Mesenchymal stem cell (in vitro differentiated cells and primary cell): ENCODE measurements around the gene VRK2.
"Not testable (repeated sequence)": the region's sequence is repeated elsewhere in the genome, so short reads cannot be mapped to it uniquely, and the experiment has no call there.

Source experiments
- DNase-seq: peaks from one replicate; pipeline ENCODE4 v3.0.0-alpha.2; 2013
- H2AFZ ChIP-seq: one replicate; pipeline ENCODE4 v1.6.1; 2013; ENCODE audit warnings: low read depth, mild to moderate bottlenecking, control low read depth, inconsistent platforms, low read length, moderate library complexity
- H2AK5ac ChIP-seq: 2 replicates; pipeline ENCODE4 v1.6.1; 2013; ENCODE audit warnings: low read length, moderate library complexity, mild to moderate bottlenecking, inconsistent platforms; ENCODE audit not compliant: severe bottlenecking
- H2BK120ac ChIP-seq: one replicate; pipeline ENCODE4 v1.6.1; 2013; ENCODE audit warnings: low read depth, mild to moderate bottlenecking, inconsistent platforms, low read length, moderate library complexity
- H2BK12ac ChIP-seq, 2 experiments: one replicate each; pipeline ENCODE4 v1.6.1; 2013; ENCODE audit warnings: inconsistent platforms in 2 of 2, low read length in 2 of 2, mild to moderate bottlenecking in 2 of 2, moderate library complexity in 2 of 2, control low read depth in 1 of 2
- H2BK15ac ChIP-seq: one replicate; pipeline ENCODE4 v1.6.1; 2013; ENCODE audit warnings: mild to moderate bottlenecking, low read depth, inconsistent platforms; ENCODE audit not compliant: poor library complexity, severe bottlenecking
- H2BK5ac ChIP-seq: 2 replicates; pipeline ENCODE4 v1.6.1; 2013; ENCODE audit warnings: low read depth, mild to moderate bottlenecking, low read length, control low read depth, inconsistent platforms; ENCODE audit not compliant: poor library complexity, severe bottlenecking
- H3K14ac ChIP-seq, 2 experiments: one replicate each; pipeline ENCODE4 v1.6.1; 2013; ENCODE audit warnings: inconsistent platforms in 2 of 2, low read length in 2 of 2, control low read depth in 1 of 2, mild to moderate bottlenecking in 1 of 2, moderate library complexity in 1 of 2
- H3K18ac ChIP-seq, 2 experiments: one replicate each; pipeline ENCODE4 v1.6.1; 2013; ENCODE audit warnings: inconsistent platforms in 2 of 2, low read length in 2 of 2, control low read depth in 1 of 2, low read depth in 1 of 2, mild to moderate bottlenecking in 1 of 2
- H3K23ac ChIP-seq, 2 experiments: one replicate each; pipeline ENCODE4 v1.6.1; 2013; ENCODE audit warnings: inconsistent platforms in 2 of 2, low read length in 2 of 2, mild to moderate bottlenecking in 2 of 2, moderate library complexity in 2 of 2, control low read depth in 1 of 2
- H3K27ac ChIP-seq: 2 replicates; pipeline ENCODE4 v1.5.1; 2013; ENCODE audit warnings: mild to moderate bottlenecking, moderate library complexity, low read length, control low read depth, inconsistent platforms; ENCODE audit not compliant: poor library complexity, severe bottlenecking
- H3K27me3 ChIP-seq, 2 experiments: 2 replicates each; pipeline versions ENCODE4 v1.6.1 to v1.7.0; 2013; ENCODE audit warnings: low read length in 2 of 2, mild to moderate bottlenecking in 2 of 2, moderate library complexity in 2 of 2, control low read depth in 1 of 2, inconsistent platforms in 1 of 2; ENCODE audit not compliant: control insufficient read depth in 1 of 2, insufficient read depth in 1 of 2
- H3K36me3 ChIP-seq, 2 experiments: 2 replicates each; pipeline versions ENCODE4 v1.6.1 to v1.7.0; 2013; ENCODE audit warnings: low read length in 2 of 2, control low read depth in 1 of 2, inconsistent platforms in 1 of 2, low read depth in 1 of 2, mild to moderate bottlenecking in 1 of 2; ENCODE audit not compliant: insufficient read depth in 2 of 2, control insufficient read depth in 1 of 2
- H3K4ac ChIP-seq, 2 experiments: one replicate each; pipeline ENCODE4 v1.6.1; 2013; ENCODE audit warnings: inconsistent platforms in 2 of 2, low read length in 2 of 2, mild to moderate bottlenecking in 2 of 2, moderate library complexity in 2 of 2, control low read depth in 1 of 2, low read depth in 1 of 2
- H3K4me1 ChIP-seq: 2 replicates; pipeline ENCODE4 v1.6.1; 2013; ENCODE audit warnings: low read depth, low read length, control low read depth; ENCODE audit not compliant: control insufficient read depth, insufficient read depth
- H3K4me2 ChIP-seq: 2 replicates; pipeline ENCODE4 v1.6.1; 2013; ENCODE audit warnings: low read length, mild to moderate bottlenecking, inconsistent platforms; ENCODE audit not compliant: poor library complexity, severe bottlenecking
- H3K4me3 ChIP-seq, 2 experiments: 2 replicates each; pipeline versions ENCODE4 v1.5.1 to v1.7.0; 2013; ENCODE audit warnings: low read length in 2 of 2, mild to moderate bottlenecking in 2 of 2, control low read depth in 1 of 2, low read depth in 1 of 2; ENCODE audit not compliant: insufficient read depth in 1 of 2
- H3K79me1 ChIP-seq: replicated peaks from 2 replicates; pipeline ENCODE4 v1.6.1; 2013; ENCODE audit warnings: mild to moderate bottlenecking, control low read depth, low read length, inconsistent platforms; ENCODE audit not compliant: poor library complexity, severe bottlenecking
- H3K9ac ChIP-seq: 2 replicates; pipeline ENCODE4 v1.7.0; 2013; ENCODE audit warnings: mild to moderate bottlenecking, low read length, moderate library complexity
- H3K9me3 ChIP-seq: 2 replicates; pipeline ENCODE4 v1.7.0; 2013; ENCODE audit warnings: mild to moderate bottlenecking, low read length; ENCODE audit not compliant: control insufficient read depth
- H4K8ac ChIP-seq: one replicate; pipeline ENCODE4 v1.6.1; 2013; ENCODE audit warnings: inconsistent platforms, mild to moderate bottlenecking, low read length, moderate library complexity
- H4K91ac ChIP-seq: one replicate; pipeline ENCODE4 v1.6.1; 2013; ENCODE audit warnings: mild to moderate bottlenecking, low read length, inconsistent platforms
- WGBS: methylation state at CpG from one replicate; pipeline ENCODE4 v1.1.7; 2013; ENCODE audit warnings: mixed read lengths; 5-methylcytosine and 5-hydroxymethylcytosine counted together

The VRK2 gene

GRCh38 chr2:58140508-58141072 lies 94.0 kb downstream of the VRK2 start:
- WGBS, result 100% methylated on average over 2 of the region's 3 CpGs
- Histone ChIP-seq H3K18ac (no peak overlapping the region), H2BK5ac (no peak overlapping the region), H2AK5ac (no peak overlapping the region), H4K8ac (no peak overlapping the region), H2BK15ac (no peak overlapping the region), H3K4ac (no peak overlapping the region), H3K4me3 (no peak overlapping the region), H3K4me2 (no peak overlapping the region), H4K91ac (no peak overlapping the region), H3K9me3 (no peaks in the 10 kb centered on the region), H3K9ac (no peak overlapping the region), H3K27me3 (no peaks in the 10 kb centered on the region), H3K79me1 (no peaks in the 10 kb centered on the region), H3K27ac (no peak overlapping the region), H3K23ac (no peak overlapping the region), H2BK12ac (no peak overlapping the region), H3K36me3 (peaks cover 0 to 20% of the 10 kb centered on the region in 2 experiments), H3K14ac (no peak overlapping the region), H2AFZ (no peak overlapping the region), H2BK120ac (no peak overlapping the region), H3K4me1 (no peaks in the 10 kb centered on the region)
- no peak for DNase-seq

DNA sequence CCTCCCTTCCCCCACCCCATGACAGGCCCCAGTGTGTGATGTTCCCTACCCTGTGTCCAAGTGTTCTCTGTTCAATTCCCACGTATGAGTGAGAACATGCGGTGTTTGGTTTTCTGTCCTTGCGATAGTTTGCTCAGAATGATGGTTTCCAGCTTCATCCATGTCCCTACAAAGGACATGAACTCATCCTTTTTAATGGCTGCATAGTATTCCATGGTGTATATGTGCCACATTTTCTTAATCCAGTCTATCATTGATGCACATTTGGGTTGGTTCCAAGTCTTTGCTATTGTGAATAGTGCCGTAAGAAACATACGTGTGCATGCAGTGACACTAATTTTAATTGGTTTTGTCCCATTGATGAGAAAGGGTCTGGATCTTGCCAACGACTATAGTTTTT lies 99.2 kb downstream of the VRK2 start:
- H3K27me3 ChIP-seq, H2BK15ac ChIP-seq, H2BK120ac ChIP-seq, H4K91ac ChIP-seq, H3K4me3 ChIP-seq, H3K14ac ChIP-seq, H3K4me2 ChIP-seq, H3K9me3 ChIP-seq, H2BK5ac ChIP-seq, H3K4me1 ChIP-seq, H3K79me1 ChIP-seq, H3K9ac ChIP-seq, H2AFZ ChIP-seq, H3K18ac ChIP-seq, H2AK5ac ChIP-seq, DNase-seq, H3K27ac ChIP-seq, H2BK12ac ChIP-seq, H4K8ac ChIP-seq, H3K4ac ChIP-seq, H3K23ac ChIP-seq: not testable (repeated sequence)
- peaks cover 0 to 36% of the 10 kb centered on the region in 2 experiments for H3K36me3 ChIP-seq
- 100% methylated on average over 3 of the region's 6 CpGs for WGBS

DNA sequence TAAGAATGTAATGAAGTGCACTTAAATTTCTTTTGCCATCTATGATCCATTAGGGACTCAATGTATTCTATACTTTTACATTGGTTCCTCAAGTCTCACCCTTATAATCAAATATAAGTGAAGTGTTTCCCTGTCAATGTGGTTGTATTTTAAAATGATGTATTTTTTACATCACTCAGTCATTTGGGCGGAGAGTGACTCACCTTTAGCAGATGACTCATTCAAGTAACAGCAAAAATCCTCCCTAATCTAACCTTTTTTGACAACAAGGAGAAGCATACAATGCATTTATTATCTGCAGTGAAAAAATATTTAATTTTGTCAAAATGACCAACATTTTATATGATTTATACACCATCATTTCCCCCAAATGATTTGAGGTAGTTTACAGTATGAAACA lies 100.1 kb downstream of the VRK2 start:
- H3K18ac ChIP-seq, result no peak overlapping the region
- no peak overlapping the region for H2BK12ac ChIP-seq
- no peaks in the 10 kb centered on the region for H3K27me3 ChIP-seq
- H3K9ac ChIP-seq, result no peak overlapping the region
- no peak overlapping the region for H4K91ac ChIP-seq
- H2AFZ ChIP-seq, result no peak overlapping the region
- no peak overlapping the region for H3K23ac ChIP-seq
- H3K4me1 ChIP-seq, result no peaks in the 10 kb centered on the region
- no peak overlapping the region for H2AK5ac ChIP-seq
- H4K8ac ChIP-seq, result no peak overlapping the region
- no peak overlapping the region for H2BK120ac ChIP-seq
- no peak overlapping the region for H3K4me3 ChIP-seq
- H3K9me3 ChIP-seq, result no peaks in the 10 kb centered on the region
- no peak overlapping the region for H3K4me2 ChIP-seq
- no peak overlapping the region for H3K27ac ChIP-seq
- H3K79me1 ChIP-seq, result no peaks in the 10 kb centered on the region
- H3K4ac ChIP-seq, result no peak overlapping the region
- H2BK5ac ChIP-seq, result no peak overlapping the region
- no peak overlapping the region for H2BK15ac ChIP-seq
- peaks cover 0 to 34% of the 10 kb centered on the region in 2 experiments for H3K36me3 ChIP-seq
- DNase-seq, result no peak
- WGBS, result no CpG with 5 or more reads among the region's 1 CpG
- no peak overlapping the region for H3K14ac ChIP-seq

DNA sequence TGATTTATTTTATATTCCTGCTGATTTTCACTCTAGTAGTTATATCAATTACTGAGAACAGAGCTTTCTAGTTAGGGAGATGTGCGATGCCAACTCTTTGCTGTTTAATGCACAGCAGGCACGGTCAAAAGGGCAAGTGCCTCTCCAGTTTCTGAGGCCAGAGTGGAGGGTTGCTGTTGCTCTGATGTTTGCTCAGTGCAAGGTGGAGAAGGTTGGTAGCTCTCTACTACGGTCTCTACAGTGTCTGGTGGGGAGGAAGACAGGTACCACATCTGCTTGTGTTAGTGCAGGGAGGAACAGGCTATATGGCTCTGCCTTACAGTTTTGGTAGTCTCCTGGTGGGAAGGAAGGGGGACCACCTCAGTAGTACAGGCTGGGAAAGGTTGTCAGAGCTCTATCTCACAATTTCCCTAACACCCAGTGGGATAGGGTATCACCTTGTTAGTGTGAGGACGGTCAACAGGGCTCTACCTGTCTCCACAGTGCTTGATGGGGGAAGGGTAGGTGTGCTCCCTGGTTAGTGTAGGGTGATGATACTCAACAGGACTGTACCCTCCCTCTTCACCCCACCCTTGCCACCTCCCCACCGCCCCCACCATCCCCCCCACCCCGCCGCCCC lies 108.7 kb downstream of the VRK2 start:
- H3K4me3 ChIP-seq, result no peak overlapping the region
- H2BK5ac ChIP-seq, result no peak overlapping the region
- H3K23ac ChIP-seq, result no peak overlapping the region
- no peak overlapping the region for H3K4me2 ChIP-seq
- H3K36me3 ChIP-seq, result peaks cover 0 to 41% of the 10 kb centered on the region in 2 experiments
- no peak overlapping the region for H2AK5ac ChIP-seq
- DNase-seq, result no peak
- H3K9ac ChIP-seq, result no peak overlapping the region
- WGBS, result 97% methylated on average over 3 of the region's 7 CpGs
- no peak overlapping the region for H3K14ac ChIP-seq
- H2AFZ ChIP-seq, result no peak overlapping the region
- H4K8ac ChIP-seq, result no peak overlapping the region
- H3K27ac ChIP-seq, result no peak overlapping the region
- H3K18ac ChIP-seq, result no peak overlapping the region
- H3K9me3 ChIP-seq, result no peaks in the 10 kb centered on the region
- no peak overlapping the region for H2BK12ac ChIP-seq
- H3K27me3 ChIP-seq, result no peaks in the 10 kb centered on the region
- no peak overlapping the region for H2BK120ac ChIP-seq
- H2BK15ac ChIP-seq, result no peak overlapping the region
- H3K79me1 ChIP-seq, result peaks cover 7% of the 10 kb centered on the region
- no peaks in the 10 kb centered on the region for H3K4me1 ChIP-seq
- no peak overlapping the region for H4K91ac ChIP-seq
- H3K4ac ChIP-seq, result no peak overlapping the region
